ENCODE measurements around the gene STK17B.

Gene STK17B

DNA sequence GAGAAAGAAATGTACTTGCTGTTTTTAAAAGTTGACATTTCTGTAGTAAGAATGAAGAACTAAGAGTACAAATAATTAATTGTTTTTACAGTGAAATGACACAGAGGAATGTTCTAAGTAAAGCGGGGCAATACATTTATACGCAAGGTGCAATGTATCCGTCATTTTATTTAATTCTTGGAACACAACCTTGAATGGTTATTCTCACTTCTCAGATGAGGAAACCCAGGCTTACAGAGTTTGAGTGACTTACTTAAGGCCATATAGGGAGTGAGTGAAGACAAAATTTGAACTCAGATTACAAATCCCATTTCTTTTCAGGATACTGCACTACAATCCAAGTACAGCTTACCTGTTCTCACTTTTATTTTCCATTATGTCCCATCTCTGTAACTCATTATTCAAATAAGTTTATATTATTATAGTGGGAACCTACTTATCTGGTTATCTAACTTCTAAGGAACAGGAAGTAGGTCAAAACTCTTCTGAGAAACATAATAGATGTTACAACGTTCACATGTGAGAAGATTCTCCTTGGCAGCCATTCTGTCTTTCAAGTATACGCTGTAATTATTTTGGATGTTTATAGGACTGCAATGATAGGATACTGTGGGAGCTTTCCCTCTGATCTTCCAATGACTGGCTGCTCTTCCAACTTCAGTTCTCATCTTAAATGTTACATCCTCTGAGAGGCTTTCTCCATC, 12.3 kb upstream of the STK17B start:
- no peak for DNase-seq

DNA sequence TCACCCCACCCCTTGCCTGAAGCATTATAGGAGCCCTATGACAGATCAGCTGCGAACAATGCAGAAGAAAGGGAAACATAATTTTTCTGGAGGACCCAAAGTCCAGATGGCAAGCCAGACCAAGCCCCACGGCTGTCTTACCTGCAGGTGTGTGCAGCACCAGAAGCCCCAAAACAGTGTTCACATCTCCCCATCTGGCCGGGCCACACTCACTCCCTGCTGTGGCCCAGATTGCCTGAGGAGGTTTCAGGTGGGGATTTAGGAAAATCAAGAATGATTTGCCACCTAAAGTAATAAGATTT, 11.7 kb upstream of the STK17B start:
- no peak for DNase-seq

GRCh38 chr2:196182439-196183171, 11.2 kb upstream of the STK17B start:
- no peak for DNase-seq

- no peak for DNase-seq
Observed at GRCh38 chr2:196181484-196181883, 10.1 kb upstream of the STK17B start.

DNA sequence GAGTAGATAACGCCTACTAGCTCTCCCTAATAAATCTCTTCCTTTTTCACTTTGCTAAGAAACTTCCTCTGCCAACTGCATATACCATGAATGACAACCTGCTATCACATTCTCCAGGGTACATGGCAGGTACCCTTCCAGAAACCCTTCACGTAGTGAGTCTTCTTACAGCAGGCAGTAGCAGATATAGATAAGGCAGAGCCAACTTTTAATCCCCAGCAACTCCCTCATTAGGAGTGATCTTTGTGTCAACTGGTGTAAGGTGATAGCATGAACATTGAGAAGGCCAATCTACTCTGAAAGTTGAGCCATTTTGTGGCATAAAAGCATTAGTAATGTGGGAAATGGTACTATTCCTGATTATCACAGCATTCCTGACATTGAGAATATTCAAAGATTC, 5.7 kb upstream of the STK17B start:
- no peak for DNase-seq

DNA sequence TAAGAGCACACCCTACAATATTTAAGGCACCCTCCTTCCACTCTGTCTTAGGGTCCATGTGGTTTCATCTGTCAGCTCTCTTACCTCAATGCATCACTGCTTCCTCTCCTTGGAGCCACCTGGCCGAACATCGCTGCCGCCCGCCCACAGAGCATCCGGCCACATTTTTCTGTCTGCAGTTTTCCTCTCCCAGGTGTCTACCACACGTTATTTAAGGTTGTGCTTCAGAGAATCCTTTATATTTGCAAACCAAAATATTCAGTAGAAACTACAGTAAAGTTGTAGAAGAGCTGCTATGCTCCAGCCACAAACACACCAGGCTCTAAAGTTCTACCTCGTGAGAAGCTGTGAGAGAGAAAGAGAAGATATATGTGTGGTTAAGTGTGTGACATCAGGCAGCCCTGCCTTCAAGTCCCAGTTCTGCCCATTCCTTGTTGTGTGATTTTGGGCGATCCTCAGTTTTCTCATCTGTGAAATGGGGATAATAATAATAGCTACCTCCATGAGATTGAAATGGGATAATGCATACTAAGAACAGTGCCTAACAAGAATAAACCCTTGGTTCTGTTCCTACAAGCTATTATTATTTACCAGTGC, 4.9 kb upstream of the STK17B start:
- DNase-seq = peak; percentile 58 to 87

GRCh38 chr2:196174404-196174803, 3.0 kb upstream of the STK17B start:
- DNase-seq = peak in 1 of 2 experiments; percentile 41

GRCh38 chr2:196173505-196173904, 2.1 kb upstream of the STK17B start:
- DNase-seq = no peak

- DNase-seq = no peak
Observed at GRCh38 chr2:196172951-196173350, 1.6 kb upstream of the STK17B start.

DNA sequence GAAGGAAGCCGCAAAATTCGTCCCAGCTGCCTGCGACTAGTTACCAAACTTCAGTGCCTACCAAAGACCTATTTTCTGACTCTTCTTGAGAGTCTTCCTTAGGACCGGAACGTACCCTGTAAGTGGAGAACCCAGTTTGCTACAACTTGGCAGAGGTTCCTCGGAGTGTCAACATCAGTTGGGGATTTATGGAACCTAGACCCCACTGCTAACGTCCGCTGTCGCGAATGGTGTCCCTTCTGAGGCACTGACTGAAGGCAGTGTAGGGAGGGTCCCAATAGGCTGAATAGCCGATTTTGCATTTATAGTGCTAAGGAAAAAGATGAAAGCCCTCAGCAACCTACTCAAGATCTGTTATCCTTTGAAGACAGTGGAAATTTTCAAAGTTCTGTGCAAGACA, 568 bp upstream of the STK17B start:
- DNase-seq = no peak

DNA sequence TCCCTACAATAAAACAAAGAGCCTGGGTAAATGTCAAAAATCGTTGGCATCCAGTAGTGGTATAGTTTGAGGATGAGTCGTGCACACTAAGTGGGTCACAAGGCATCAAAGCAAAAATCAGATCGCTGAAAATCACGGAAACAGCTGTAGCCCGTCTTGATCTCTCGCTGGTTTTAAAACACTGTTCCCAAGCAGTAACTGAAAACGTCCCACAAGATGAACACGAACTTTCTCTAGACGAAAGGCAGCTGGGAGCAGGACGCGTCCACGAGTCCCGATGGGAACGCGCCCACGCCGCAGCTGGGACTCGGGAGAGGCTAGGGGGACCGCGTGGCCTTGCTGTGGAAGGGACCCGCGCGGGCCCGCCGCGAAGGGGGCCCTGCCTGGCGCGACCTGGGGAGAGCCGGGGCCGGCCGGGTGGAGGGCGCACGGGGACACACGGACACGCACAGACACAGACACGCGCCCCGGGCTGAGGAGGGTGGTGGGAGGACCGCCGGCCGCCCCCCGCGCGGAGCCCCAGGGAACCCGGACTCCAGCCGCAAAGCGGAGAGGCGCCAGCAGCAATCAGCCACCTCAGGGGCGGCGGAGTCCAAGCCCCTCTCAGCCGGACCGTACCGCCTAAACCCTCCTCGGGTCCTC, 651 bp downstream of the STK17B start:
- peak; percentile 29 to 39 for DNase-seq

DNA sequence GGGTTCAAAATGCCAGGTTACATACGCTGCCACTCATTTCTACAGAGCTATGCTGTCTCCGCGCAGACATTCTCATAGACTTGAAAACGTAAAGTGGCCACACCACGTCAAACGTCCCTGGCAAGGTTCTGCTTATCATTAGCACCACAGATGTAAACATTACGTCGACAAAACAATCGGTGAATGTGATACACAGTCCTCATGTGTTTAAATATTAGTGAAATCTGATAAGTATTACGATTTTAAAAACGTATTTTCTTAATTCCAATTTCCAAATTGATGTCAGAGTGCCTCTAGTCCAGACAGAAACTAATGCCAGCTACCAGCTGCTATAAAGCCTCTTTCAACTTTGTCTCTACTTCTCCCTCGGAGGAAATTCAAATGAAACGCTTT, 1.2 kb downstream of the STK17B start:
- DNase-seq = peak in 1 of 2 experiments; percentile 41

DNA sequence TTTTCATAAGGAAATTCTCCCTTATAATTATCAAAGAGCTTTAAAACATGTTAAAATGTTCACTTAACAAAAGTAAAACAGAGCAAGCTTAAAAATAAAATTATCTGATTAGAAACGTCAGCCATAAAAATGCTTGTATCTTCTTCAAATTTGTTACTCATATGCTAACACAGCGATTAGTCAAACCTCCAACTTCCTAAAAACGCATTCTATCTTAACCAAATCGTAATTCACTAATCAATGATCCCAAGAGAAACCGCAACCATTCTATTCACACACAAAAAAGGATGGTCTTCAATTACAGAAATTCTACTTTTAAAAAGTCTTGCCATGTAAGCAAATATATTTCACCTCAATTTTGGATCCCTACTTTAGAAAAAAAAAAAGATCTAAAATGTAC, 1.9 kb downstream of the STK17B start:
- no peak for DNase-seq

DNA sequence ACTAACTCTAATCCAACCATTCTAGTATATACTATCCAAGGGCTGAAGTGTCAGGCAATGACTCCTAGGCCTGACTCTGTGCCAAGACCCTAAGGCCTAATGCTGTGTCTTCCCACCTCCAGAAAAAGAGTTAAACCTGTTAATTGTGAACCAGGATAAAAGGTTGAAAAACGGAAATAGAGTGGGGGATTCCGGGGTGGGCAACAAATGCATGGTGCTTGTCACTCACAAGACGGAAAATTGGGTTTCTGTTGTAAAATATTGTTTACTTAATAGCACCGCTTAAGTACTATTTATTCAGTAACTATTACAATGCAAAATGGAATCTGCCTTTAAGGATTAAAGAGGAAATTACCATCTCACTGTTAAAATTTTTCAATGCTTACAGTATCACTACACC, 3.2 kb downstream of the STK17B start:
- no peak for DNase-seq

DNA sequence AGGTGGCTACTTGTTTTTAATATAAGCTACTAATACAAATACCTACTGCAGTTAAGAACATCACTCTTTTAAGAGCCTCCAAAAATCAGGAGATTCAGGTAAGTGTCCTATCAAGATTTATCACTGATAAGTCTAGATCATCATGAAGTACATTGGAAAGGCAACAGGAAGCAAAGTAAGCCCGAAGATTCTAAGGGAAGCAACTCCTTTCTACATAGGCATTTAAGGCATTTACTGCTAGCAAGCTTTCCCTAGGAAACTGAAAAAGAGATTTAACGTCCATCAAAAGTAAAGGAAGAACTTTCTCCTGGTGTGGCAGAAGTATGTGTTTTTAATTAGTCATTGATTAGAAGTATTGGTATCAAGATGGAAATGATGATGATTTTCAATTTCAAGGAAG, 3.7 kb downstream of the STK17B start:
- no peak for DNase-seq

DNA sequence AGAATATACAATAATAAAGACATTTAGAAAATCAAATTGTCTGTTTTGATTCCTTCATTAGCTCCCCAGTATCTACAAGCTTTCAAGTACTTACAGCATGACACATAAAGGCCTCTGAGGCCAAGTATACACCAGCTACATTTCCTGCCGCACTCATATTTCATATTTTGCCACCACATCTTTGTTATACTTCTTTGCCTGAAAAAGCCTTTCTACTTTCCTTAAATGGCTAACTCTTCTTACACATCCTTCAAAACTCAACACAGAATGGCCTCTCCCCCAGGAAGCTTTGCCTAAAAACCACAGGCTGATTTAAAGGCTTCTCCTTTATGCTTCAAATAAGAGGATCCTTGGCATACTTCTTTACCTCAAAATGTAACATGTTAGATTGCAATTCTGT, 4.5 kb downstream of the STK17B start:
- peak in 1 of 2 experiments; percentile 27 for DNase-seq

DNA sequence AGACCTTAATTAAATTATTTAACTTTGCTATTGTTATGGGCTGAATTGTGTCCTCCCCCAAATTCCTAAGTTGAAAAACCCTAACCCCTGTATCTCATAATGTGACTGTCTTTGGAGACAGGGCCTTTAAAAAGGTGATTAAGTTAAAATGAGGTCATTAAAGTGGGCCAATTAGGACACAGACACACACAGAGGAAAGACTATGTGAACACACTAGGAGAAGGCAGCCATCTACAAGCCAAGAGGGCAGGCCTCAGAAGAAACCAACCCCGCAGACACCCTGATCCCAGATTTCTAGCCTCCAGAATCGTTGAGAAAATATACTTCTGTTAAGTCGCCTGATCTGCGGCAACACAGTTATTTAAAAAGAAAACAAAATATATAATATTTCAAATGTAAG, 6.4 kb downstream of the STK17B start:
- DNase-seq = no peak

- no peak for DNase-seq
Observed at GRCh38 chr2:196163285-196163684, 8.1 kb downstream of the STK17B start.

DNA sequence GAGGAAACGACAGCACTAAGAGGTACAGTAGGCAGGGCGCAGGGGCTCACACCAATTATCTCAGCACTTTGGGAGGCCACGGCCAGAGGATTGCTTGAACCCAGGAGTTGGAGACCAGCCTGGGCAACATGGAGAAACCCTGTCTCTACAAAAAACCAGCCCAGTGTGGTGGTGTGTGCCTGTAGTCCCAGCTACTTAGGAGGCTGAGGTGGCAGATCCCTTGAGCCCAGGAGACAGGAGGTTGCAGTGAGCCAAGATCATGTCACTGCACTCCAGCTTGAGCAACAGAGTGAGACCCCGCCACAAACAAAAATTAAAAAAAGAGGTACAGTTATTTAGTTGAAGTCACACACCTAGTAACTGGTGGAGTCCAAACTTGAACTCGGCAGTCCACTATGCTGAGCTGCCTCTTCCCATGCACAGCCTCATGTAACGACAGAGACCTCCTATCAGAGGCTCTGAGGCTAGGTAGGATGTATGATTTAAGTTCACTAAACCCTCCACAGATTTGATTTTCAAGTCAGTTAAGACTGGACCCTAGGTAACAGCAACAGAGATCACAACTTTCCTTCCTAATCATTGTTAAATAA, 8.7 kb downstream of the STK17B start:
- no peak for DNase-seq

DNA sequence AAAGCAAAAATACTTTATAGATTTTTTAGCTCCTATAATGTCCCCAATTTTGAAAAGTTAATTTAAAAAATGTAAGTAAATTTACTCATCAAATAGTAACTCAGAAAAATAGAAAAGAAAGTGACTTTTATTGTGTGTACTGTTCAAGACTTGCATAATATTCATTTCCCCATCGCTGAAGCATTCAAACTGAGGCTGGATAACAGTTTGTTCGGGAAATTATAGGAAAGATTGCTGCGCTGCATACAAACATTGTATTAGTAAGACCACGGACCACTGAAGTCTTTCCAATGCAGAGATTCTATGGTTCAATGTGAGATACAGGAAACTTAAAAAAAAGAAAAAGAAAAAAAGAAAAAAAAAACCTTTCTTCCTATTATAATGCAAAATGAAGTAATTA, 10.4 kb downstream of the STK17B start:
- DNase-seq = no peak

- peak in 1 of 2 experiments; percentile 58 for DNase-seq
Observed at GRCh38 chr2:196160101-196160500, 11.3 kb downstream of the STK17B start.

DNA sequence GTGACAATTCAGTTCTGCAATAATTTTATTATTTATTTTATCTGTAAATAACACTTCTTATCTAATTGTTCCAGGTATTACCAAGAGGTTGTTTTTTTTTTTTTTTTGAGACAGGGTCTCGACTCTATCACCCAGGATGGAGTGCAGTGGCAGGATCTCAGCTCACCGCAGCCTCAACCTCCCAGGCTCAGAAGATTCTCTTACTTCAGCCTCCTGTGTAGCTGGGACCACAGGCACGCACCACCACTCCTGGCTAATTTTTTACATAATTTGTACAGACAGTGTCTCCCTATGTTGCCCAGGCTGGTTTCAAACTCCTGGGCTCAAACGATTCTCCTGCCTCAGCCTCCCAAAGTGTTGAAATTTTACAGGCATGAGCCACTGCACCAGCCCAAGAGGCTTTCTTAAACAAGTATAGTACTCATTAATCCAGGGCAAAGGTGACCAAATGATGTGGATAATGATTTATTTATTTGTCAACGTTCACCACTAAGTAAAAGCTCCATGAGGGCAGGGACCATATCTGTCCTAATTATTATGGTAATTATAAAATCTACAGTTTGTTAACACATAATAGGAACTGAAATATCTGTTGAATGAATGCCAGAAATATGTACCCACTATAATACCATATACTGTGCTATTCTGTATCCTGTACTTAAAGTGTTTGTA, 12.0 kb downstream of the STK17B start:
- DNase-seq = no peak

DNA sequence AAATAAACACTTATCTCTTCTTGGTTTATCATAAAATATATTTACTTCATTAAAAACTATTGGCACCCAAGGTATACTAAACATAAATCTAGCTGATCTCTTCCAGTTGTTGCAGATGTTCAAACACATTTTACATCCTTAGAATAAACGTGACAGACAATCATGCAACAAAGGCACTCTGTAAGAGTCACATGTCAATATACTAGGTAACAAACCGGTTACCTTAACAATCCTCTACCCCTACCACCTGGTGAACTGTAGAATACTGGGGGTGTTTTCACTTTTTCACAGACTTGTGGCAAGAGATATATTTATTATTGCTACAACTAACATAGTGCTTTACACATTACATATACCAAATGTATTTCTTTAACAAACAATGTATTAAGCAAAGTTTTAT, 15.8 kb downstream of the STK17B start:
- no peak for DNase-seq

Data from stimulated activated CD4-positive, alpha-beta T cell treated with anti-CD3 and anti-CD28 coated beads, Interleukin-4, amount 100 ng/mL, for 4 hours (primary cell).